Vagina (tissue), 2 donors: Measurements from ENCODE around the gene C2orf49.

ENCODE experiments used
- POLR2AphosphoS5 ChIP-seq, 2 donors: sonication (generic); formaldehyde crosslinking; IDR thresholded peaks; one replicate each; pipeline ENCODE4 v1.9.0; 2017; ENCODE audit warnings: antibody characterized with exemption in 2 of 2, mild to moderate bottlenecking in 2 of 2, low read depth in 1 of 2; ENCODE audit not compliant: insufficient read depth in 1 of 2
- TF ChIP-seq, protein P1 (sequence below), 3 experiments: fragments of 450-650 bp in 2 of 3; fragments of 200-600 bp in 1 of 3; sonication (generic) in 1 of 3; IDR thresholded peaks; one replicate each; pipeline ENCODE4 v1.5.1; 2017 to 2019; ENCODE audit warnings: antibody characterized with exemption in 3 of 3, mild to moderate bottlenecking in 2 of 3, moderate library complexity in 2 of 3

GRCh38 chr2:105369777-105370690, 32.7 kb downstream of the C2orf49 start:
- TF ChIP-seq, protein P1, sequence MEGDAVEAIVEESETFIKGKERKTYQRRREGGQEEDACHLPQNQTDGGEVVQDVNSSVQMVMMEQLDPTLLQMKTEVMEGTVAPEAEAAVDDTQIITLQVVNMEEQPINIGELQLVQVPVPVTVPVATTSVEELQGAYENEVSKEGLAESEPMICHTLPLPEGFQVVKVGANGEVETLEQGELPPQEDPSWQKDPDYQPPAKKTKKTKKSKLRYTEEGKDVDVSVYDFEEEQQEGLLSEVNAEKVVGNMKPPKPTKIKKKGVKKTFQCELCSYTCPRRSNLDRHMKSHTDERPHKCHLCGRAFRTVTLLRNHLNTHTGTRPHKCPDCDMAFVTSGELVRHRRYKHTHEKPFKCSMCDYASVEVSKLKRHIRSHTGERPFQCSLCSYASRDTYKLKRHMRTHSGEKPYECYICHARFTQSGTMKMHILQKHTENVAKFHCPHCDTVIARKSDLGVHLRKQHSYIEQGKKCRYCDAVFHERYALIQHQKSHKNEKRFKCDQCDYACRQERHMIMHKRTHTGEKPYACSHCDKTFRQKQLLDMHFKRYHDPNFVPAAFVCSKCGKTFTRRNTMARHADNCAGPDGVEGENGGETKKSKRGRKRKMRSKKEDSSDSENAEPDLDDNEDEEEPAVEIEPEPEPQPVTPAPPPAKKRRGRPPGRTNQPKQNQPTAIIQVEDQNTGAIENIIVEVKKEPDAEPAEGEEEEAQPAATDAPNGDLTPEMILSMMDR (IDR thresholded peaks at IDR 0.05), result peak; percentile 91 to 95 (median 94)
- TF ChIP-seq POLR2AphosphoS5 (IDR thresholded peaks at IDR 0.05; ENCODE audit: insufficient read depth in 1 of 2, low read depth in 1 of 2), result peak in 1 of 2 donors; percentile 55
